ENCODE measurements around the gene ENGASE. TPM values are rescaled to one million over a fixed set of nuclear protein-coding genes. Genes with fewer than 3 reads are reported as not detected.

Gene ENGASE
- total and polyA plus RNA-seq, 2 donors (not counting 1 experiment from before 2014, with no cell fraction given): 92.1 to 122 TPM

GRCh38 chr17:79045842-79046196 lies 28.8 kb upstream of the ENGASE start:
- Histone ChIP-seq H3K79me2 (ENCODE audit: control insufficient read depth, insufficient read depth, low read length) (no peaks in the 10 kb centered on the region), H3K4me2 (replicated peaks; ENCODE audit: low read depth, low read length, poor library complexity, severe bottlenecking) (no peak overlapping the region), H2AFZ (ENCODE audit: insufficient read depth, low read depth, low read length, poor library complexity, severe bottlenecking) (no peak overlapping the region), H3K36me3 (replicated peaks in 1 of 2; ENCODE audit: control extremely low read depth in 1 of 2, control insufficient read depth in 1 of 2, extremely low read depth in 1 of 2, insufficient read depth in 2 of 2, low read length in 1 of 2) (no peaks in the 10 kb centered on the region), H3K4me3 (ENCODE audit: control extremely low read depth in 1 of 5, extremely low read depth in 1 of 5, insufficient read depth in 1 of 5, low read depth in 2 of 5, low read length in 4 of 5) (no peak overlapping the region), H3K4me1 (ENCODE audit: control insufficient read depth in 2 of 2, insufficient read depth in 2 of 2, low read length in 2 of 2) (no peaks in the 10 kb centered on the region), H3K9me3 (ENCODE audit: control extremely low read depth in 1 of 3, control insufficient read depth in 2 of 3, insufficient read depth in 1 of 3, low read length in 2 of 3) (peaks cover 0 to 6% (median 0%) of the 10 kb centered on the region in 3 donors), H3K27me3 (replicated peaks in 1 of 4; ENCODE audit: control extremely low read depth in 1 of 4, control insufficient read depth in 3 of 4, insufficient read depth in 4 of 4, low read length in 3 of 4) (peaks cover 0 to 19% (median 0%) of the 10 kb centered on the region in 4 experiments), H3K9ac (ENCODE audit: low read length) (no peak overlapping the region), H4K20me1 (ENCODE audit: control insufficient read depth, insufficient read depth, low read length, poor library complexity, severe bottlenecking) (no peaks in the 10 kb centered on the region), H3K27ac (ENCODE audit: low read length in 2 of 2) (no peak overlapping the region)
- WGBS (ENCODE audit: insufficient coverage): 1% methylated on average over 11 of the region's 11 CpGs
- TF ChIP-seq EZH2 (IDR thresholded peaks at IDR 0.05; ENCODE audit: borderline replicate concordance, insufficient read depth, low read depth, low read length, poor library complexity, severe bottlenecking): no peak
- TF ChIP-seq CTCF (IDR thresholded peaks at IDR 0.05): peak; percentile 88
- H3K9me3 Mint-ChIP-seq (ENCODE audit: insufficient read depth): no peaks in the 10 kb centered on the region
- POLR2A ChIA-PET: no interaction called here
- peak; percentile 71 for DNase-seq
- no peak overlapping the region for H3K4me3 Mint-ChIP-seq
- intact Hi-C loops (cut with micrococcal nuclease): loop anchor here (1.0 to 10.0 kb wide), 3 partner anchors 36 to 345 kb away; no protein-coding TSS in a partner anchor
- peaks cover 24% of the 10 kb centered on the region for H3K27me3 Mint-ChIP-seq
- ATAC-seq (ENCODE audit: low read depth): peak; percentile 82
- CTCF ChIA-PET: interaction anchor here (0.7 to 2.4 kb wide), 13 partner anchors 10 to 355 kb away, joined by 3 to 24 read pairs (median 5); no protein-coding TSS in a partner anchor
- H3K4me1 Mint-ChIP-seq: peaks cover 1% of the 10 kb centered on the region
- H3K27ac Mint-ChIP-seq: no peak overlapping the region

- DNase-seq: no peak
- Histone ChIP-seq H3K4me2 (replicated peaks; ENCODE audit: low read depth, low read length, poor library complexity, severe bottlenecking) (no peak overlapping the region), H3K4me1 (ENCODE audit: control insufficient read depth in 2 of 2, insufficient read depth in 2 of 2, low read length in 2 of 2) (no peaks in the 10 kb centered on the region), H2AFZ (ENCODE audit: insufficient read depth, low read depth, low read length, poor library complexity, severe bottlenecking) (no peak overlapping the region), H4K20me1 (ENCODE audit: control insufficient read depth, insufficient read depth, low read length, poor library complexity, severe bottlenecking) (no peaks in the 10 kb centered on the region), H3K9ac (ENCODE audit: low read length) (no peak overlapping the region), H3K27ac (ENCODE audit: low read length in 2 of 2) (no peak overlapping the region), H3K79me2 (ENCODE audit: control insufficient read depth, insufficient read depth, low read length) (no peaks in the 10 kb centered on the region), H3K36me3 (replicated peaks in 1 of 2; ENCODE audit: control extremely low read depth in 1 of 2, control insufficient read depth in 1 of 2, extremely low read depth in 1 of 2, insufficient read depth in 2 of 2, low read length in 1 of 2) (no peaks in the 10 kb centered on the region), H3K27me3 (replicated peaks in 1 of 4; ENCODE audit: control extremely low read depth in 1 of 4, control insufficient read depth in 3 of 4, insufficient read depth in 4 of 4, low read length in 3 of 4) (peaks cover 0 to 19% (median 0%) of the 10 kb centered on the region in 4 experiments), H3K9me3 (ENCODE audit: control extremely low read depth in 1 of 3, control insufficient read depth in 2 of 3, insufficient read depth in 1 of 3, low read length in 2 of 3) (peaks cover 0 to 6% (median 0%) of the 10 kb centered on the region in 3 donors), H3K4me3 (ENCODE audit: control extremely low read depth in 1 of 5, extremely low read depth in 1 of 5, insufficient read depth in 1 of 5, low read depth in 2 of 5, low read length in 4 of 5) (no peak overlapping the region)
- WGBS (ENCODE audit: insufficient coverage): 82% methylated on average over 25 of the region's 25 CpGs
- peaks cover 1% of the 10 kb centered on the region for H3K4me1 Mint-ChIP-seq
- H3K27ac Mint-ChIP-seq: no peak overlapping the region
- TF ChIP-seq CTCF (IDR thresholded peaks at IDR 0.05) (peak; percentile 63), EZH2 (IDR thresholded peaks at IDR 0.05; ENCODE audit: borderline replicate concordance, insufficient read depth, low read depth, low read length, poor library complexity, severe bottlenecking) (no peak)
- no peak overlapping the region for H3K4me3 Mint-ChIP-seq
- H3K9me3 Mint-ChIP-seq (ENCODE audit: insufficient read depth): no peaks in the 10 kb centered on the region
- intact Hi-C loops (cut with micrococcal nuclease): loop anchor here (1.0 to 10.0 kb wide), 3 partner anchors 36 to 345 kb away; no protein-coding TSS in a partner anchor
- no peak for ATAC-seq (ENCODE audit: low read depth)
- ChIA-PET CTCF (interaction anchor here (0.7 to 2.4 kb wide), 10 partner anchors 11 to 355 kb away, joined by 3 to 24 read pairs (median 6); no protein-coding TSS in a partner anchor), POLR2A (no interaction called here)
- peaks cover 29% of the 10 kb centered on the region for H3K27me3 Mint-ChIP-seq
These were observed 28.3 kb upstream of the ENGASE start for GRCh38 chr17:79046197-79046915.
